ENCODE results near the gene MAPK8.

Gene MAPK8

DNA sequence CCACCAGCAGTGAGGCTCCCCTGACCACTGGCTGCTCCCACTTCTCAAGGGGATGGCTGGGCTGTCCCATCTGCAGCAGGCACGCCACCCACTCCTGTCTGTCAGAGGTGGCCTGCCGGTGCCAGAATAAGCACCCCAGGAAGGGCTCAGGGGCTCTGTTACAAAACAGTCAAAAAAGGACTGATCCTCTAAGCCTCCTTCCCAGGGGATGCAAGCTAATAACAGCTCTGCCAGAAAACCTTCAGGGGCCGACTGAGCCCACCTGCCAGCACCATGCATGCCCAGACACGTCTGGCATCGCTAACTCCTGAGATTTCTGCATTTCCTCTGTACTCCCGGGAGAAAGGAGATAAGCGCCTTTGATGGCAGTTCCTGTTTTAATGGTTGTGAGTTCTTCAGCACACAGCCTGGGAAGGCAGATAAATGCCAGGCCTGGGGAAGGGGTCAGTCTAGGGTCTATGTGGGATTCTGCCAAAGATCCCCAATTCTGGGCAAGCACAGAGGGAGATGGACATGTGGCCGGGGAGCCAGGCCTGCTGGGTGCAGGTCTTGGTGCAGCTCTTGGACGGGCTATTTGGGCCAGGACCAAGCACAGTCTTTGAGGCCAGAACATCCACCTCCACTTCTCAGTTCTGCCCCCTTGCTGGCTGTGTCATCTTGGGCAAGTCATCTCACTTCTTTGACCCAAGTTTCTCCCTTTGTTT, 170.0 kb downstream of the MAPK8 start:
- TF ChIP-seq, protein P1, sequence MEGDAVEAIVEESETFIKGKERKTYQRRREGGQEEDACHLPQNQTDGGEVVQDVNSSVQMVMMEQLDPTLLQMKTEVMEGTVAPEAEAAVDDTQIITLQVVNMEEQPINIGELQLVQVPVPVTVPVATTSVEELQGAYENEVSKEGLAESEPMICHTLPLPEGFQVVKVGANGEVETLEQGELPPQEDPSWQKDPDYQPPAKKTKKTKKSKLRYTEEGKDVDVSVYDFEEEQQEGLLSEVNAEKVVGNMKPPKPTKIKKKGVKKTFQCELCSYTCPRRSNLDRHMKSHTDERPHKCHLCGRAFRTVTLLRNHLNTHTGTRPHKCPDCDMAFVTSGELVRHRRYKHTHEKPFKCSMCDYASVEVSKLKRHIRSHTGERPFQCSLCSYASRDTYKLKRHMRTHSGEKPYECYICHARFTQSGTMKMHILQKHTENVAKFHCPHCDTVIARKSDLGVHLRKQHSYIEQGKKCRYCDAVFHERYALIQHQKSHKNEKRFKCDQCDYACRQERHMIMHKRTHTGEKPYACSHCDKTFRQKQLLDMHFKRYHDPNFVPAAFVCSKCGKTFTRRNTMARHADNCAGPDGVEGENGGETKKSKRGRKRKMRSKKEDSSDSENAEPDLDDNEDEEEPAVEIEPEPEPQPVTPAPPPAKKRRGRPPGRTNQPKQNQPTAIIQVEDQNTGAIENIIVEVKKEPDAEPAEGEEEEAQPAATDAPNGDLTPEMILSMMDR (IDR thresholded peaks at IDR 0.05; ENCODE audit: control extremely low read depth, extremely low read depth, low read depth, missing control alignments) = no peak
- POLR2A ChIA-PET = no interaction called here
- CTCF ChIA-PET = interaction anchor here (1.5 kb wide), 1 partner anchor 25 kb away, joined by 4 read pairs; no protein-coding TSS in a partner anchor

DNA sequence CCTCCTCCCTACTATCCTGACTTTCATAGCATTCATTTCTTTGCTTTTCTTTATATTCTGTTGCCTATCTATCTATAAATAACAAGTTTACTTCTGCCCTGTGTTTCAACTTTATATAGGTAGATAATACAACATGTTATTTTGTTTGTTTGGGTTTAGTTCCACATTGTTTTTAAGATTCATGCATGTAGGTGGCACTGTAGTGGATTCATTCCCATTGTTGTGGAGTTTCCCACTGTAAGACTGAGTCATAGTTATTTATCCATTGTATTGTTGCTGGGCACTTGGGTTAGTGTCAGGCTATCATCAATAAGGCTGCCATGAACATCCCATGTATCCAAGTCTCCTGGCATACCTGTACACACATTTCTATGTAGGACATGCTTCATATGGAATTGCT, 170.7 kb downstream of the MAPK8 start:
- no peak for DNase-seq (ENCODE audit: extremely low spot score)
- CTCF ChIA-PET = no interaction called here
- POLR2A ChIA-PET = no interaction called here
- TF ChIP-seq, protein P1 (IDR thresholded peaks at IDR 0.05; ENCODE audit: control extremely low read depth, extremely low read depth, low read depth, missing control alignments) = no peak

More for the DNA sequence above, 170.0 kb downstream of the MAPK8 start:
- DNase-seq (ENCODE audit: extremely low spot score) = no peak

DNA sequence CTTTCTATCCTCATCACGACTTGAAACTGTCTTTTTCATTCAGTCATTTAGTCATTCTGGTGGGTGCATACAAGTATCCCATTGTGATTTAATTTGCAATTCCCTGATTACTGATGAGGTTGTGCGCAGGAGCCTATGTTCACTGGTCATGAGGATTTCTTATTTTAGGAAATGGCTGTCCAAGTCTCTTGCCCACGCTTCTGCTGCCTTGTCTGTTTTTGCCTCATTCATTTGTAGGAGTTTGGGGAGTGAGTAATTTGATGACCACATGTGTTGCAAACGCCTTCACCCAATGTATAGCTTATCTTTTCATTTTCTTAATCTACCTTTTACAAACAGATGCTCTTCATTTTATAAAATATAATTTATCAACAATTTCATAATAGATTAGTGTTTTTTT, 171.1 kb downstream of the MAPK8 start:
- CTCF ChIA-PET = no interaction called here
- TF ChIP-seq, protein P1 (IDR thresholded peaks at IDR 0.05; ENCODE audit: control extremely low read depth, extremely low read depth, low read depth, missing control alignments) = no peak
- POLR2A ChIA-PET = no interaction called here
- no peak for DNase-seq (ENCODE audit: extremely low spot score)

DNA sequence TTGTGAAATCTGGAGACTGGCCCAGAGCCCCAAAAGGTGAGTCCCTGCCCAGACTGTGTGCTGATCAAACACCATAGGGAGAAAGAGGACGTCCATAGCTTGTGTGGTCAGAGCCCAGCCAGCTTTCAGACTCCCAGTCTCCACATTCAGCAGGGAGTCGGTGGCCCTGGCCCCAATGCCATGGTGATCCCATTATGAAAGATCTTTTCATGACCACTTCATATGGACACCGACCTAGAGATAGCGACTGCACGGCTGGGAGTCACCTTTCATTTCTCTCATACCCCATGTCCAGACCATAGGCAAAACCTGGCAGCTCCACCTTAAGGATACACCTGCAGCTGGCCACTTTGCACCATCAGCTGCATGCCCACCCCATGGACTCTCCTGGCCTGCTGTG, 172.0 kb downstream of the MAPK8 start:
- POLR2A ChIA-PET = no interaction called here
- CTCF ChIA-PET = interaction anchor here (0.9 kb wide), 1 partner anchor 8 kb away, joined by 3 read pairs; no protein-coding TSS in a partner anchor
- TF ChIP-seq, protein P1 (IDR thresholded peaks at IDR 0.05; ENCODE audit: control extremely low read depth, extremely low read depth, low read depth, missing control alignments) = no peak
- no peak for DNase-seq (ENCODE audit: extremely low spot score)

DNA sequence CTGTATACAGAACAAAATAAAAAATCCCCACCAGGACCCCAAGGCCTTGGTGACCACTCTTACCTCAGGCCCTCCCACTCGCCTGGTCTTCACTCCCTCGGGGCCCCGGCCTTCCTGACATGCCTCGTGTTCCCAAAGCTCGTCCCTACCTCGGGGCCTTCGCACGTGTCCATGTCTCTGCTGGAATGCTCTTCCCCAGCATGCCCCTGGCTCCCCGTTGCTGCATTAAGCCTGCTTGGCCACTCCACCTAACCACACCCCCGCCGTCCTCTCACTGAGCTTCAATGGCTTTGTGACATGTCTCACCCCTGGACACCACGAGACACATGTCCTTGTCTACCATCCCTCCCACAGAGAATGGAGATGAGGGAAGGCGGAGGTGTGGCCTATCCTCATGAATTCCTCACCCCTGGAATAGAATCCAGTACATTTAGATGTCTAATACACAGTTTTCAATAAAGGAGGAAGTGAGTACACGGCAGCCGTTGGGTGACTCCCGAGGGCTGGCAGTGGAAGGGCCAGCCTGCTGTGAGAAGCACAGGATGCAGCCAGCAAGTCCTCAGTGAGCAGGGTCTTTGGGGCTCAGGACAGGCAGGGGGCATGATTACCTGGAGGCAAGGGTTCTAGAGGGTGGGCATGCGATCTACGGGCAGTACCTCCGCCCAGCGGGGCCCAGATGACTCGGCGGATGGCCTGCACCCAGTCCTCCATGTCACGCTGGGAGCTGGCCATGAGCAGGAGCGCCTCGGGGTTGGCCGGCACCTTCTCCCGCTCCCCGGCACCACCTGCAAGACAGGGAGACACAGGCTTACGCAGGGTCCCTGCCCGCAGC, 172.7 kb downstream of the MAPK8 start:
- DNase-seq (ENCODE audit: extremely low spot score) = no peak
- POLR2A ChIA-PET = no interaction called here
- CTCF ChIA-PET = interaction anchor here (0.9 to 1.3 kb wide), 3 partner anchors 8 to 10 kb away, joined by 3 to 4 read pairs (median 4); no protein-coding TSS in a partner anchor
- TF ChIP-seq, protein P1 (IDR thresholded peaks at IDR 0.05; ENCODE audit: control extremely low read depth, extremely low read depth, low read depth, missing control alignments) = no peak

DNA sequence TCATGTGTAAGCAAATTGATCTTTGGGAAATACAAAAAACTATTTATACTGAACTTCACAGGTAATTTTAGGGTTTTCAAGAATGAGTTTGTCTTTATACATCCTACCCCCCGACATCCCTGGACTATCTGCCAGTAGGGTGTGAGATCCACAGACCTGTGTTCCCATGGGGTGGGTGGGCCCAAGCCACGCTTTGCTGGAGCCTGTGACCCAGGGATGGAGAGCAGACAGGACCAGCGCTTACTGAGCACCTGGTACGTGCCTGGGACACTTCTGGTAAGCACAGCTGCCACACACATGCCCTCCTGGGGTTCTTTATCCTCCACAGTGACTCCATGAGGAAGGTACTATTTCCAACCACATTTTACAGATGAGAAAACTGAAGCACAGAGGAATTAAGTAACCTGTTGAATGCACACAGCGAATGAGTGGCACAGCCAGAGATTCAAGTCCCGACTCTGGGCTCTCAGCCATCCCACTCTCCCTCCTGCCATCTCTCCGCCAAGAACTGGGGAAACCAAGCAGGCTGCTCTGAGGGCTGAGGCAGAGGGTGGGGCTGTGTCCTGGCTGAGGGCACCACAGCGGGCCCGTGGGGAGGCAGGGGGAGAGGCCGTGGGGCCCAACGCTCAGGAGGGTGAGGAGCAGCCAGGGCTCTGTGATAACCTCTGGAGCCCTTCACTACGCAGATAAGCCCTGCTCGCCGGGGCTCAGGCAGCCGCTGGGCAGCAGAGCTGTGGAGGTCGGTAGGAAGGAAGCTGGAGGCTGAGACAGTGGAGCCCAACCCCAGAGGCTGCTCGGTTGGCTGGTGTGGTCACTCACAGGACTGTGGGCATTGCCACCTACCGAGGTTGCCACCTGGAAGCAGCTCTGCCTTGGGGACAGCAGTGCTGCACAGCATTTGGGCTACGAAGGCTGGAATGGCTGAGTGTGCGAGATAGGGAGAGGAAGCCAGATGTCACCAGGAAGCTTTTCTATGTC, 174.2 kb downstream of the MAPK8 start:
- CTCF ChIA-PET = interaction anchor here (1.5 kb wide), 1 partner anchor 13 kb away, joined by 5 read pairs; no protein-coding TSS in a partner anchor
- TF ChIP-seq, protein P1 (IDR thresholded peaks at IDR 0.05; ENCODE audit: control extremely low read depth, extremely low read depth, low read depth, missing control alignments) = no peak
- POLR2A ChIA-PET = no interaction called here
- no peak for DNase-seq (ENCODE audit: extremely low spot score)
